Stimulated activated naive B cell treated with anti-CD40 and anti-IgM and Interleukin-4, amounts not matched to agents 10 μg/mL and 1 μg/mL and 100 μg/mL, for 72 hours (primary cell): ENCODE measurements around the gene SLC25A1.

ENCODE experiments used
- ATAC-seq, 2 donors: fragments of 150-1000 bp; cut with Tn5 transposase; replicated peaks; 2 replicates each; pipeline ENCODE4 v1.10.0; 2021; ENCODE audit warnings: moderate library complexity in 1 of 2
- DNase-seq: peaks from one replicate; pipeline ENCODE4 v3.0.0; 2021
- H3K27ac Mint-ChIP-seq: one replicate; pipeline ENCODE4 v1.8.0; 2022; ENCODE audit warnings: mild to moderate bottlenecking, mixed read lengths
- H3K27me3 Mint-ChIP-seq, 2 donors: one replicate each; pipeline ENCODE4 v1.8.0; 2022; ENCODE audit warnings: mixed read lengths in 2 of 2
- H3K36me3 Mint-ChIP-seq, 2 donors: one replicate each; pipeline ENCODE4 v1.8.0; 2022; ENCODE audit warnings: mixed read lengths in 2 of 2, mild to moderate bottlenecking in 1 of 2
- H3K4me1 Mint-ChIP-seq, 2 donors: one replicate each; pipeline ENCODE4 v1.8.0; 2022; ENCODE audit warnings: mixed read lengths in 2 of 2, mild to moderate bottlenecking in 1 of 2
- H3K4me3 Mint-ChIP-seq, 2 donors: one replicate each; pipeline ENCODE4 v1.8.0; 2022; ENCODE audit warnings: mild to moderate bottlenecking in 2 of 2, mixed read lengths in 2 of 2, moderate library complexity in 1 of 2
- H3K9me3 Mint-ChIP-seq, 2 donors: one replicate each; pipeline ENCODE4 v1.8.0; 2022; ENCODE audit warnings: mixed read lengths in 2 of 2, mild to moderate bottlenecking in 1 of 2

SLC25A1 gene

DNA sequence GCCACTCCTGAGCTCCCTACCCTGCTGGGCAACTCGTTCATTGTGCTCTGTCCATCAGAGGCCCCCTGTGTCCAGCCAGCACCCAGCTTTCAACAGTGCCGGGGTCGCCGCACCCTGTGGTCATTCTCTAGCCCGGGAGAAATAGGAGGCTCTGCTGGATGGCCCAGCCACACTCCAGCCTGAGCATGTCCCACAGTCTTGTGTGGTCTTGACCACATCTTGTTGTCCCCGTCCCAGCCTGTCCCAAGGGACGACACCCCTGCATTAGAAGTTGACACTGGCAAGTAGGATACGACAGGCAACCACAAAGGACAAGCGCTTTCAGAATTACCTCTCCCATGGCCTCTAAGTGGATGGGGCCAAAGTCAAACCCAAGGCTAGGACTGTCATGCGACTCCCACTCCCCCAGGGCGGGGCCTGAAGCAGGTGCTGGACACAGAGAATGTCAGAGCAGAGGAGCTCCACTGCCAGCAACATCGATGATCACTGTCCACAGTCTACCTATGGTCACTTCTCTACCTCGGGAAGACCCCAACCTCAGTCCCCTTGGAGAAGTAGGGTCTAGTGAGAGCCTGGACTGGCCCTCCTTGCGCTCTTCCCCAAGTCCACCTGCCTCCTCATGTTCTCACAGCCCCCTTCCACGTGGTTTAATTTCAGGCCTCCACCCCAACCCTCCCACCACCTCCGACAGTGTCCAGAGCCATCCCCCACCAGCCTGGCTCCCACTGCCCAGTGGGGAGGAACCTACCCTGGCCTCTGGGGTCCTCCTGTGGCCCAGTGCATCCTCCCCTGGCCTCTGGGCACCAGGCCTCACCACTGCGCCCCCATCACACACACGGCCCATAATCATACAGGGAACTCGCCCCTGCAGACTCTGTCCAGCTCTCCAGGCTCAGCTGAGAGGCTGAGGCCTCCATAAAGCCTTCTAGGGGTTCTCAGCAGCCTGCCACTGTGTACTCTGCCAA is 51.9 kb downstream of the SLC25A1 start:
- ATAC-seq (no peak), DNase-seq (no peak)
- Mint-ChIP-seq H3K27me3 (no peaks in the 10 kb centered on the region), H3K4me3 (no peak overlapping the region), H3K36me3 (peaks cover 4 to 7% of the 10 kb centered on the region in 2 donors), H3K4me1 (peaks cover 9 to 10% of the 10 kb centered on the region in 2 donors), H3K27ac (no peak overlapping the region), H3K9me3 (no peaks in the 10 kb centered on the region)
